H1 (cell line): ENCODE results near the gene SLC9C2. TPM values are rescaled to one million over a fixed set of nuclear protein-coding genes. Genes with fewer than 3 reads are reported as not detected.

Source experiments
- CHD1 ChIP-seq: IDR thresholded peaks from 2 replicates; pipeline ENCODE4 v1.6.1; 2012; ENCODE audit warnings: low read depth, low read length, improper control_type of control experiment
- NANOG ChIP-seq: IDR thresholded peaks from 2 replicates; pipeline ENCODE4 v1.6.1; 2011; ENCODE audit warnings: low read length, low read depth, mild to moderate bottlenecking, inconsistent platforms; ENCODE audit not compliant: insufficient read depth, poor library complexity, severe bottlenecking
- SRF ChIP-seq: IDR thresholded peaks from 2 replicates; pipeline ENCODE4 v1.6.1; 2011; ENCODE audit warnings: mild to moderate bottlenecking, low read depth, low read length, moderate library complexity
- TAF1 ChIP-seq: IDR thresholded peaks from 2 replicates; pipeline ENCODE4 v1.6.1; 2011; ENCODE audit warnings: mild to moderate bottlenecking, low read depth, low read length
- polyA plus RNA-seq, 7 experiments: library from polyadenylated mRNA; depleted of rRNA in 3 of 7; stranded (reverse) in 5 of 7; unstranded in 2 of 7; fragments of >200 nt in 5 of 7; fragments of 200-250 nt in 2 of 7; gene quantifications; 1 replicate in 5 of 7; 2 replicates in 1 of 7; 4 replicates in 1 of 7; pipeline versions ENCODE4 v1.2.1 to v1.2.3, GENCODE V29; 2011 to 2013; ENCODE audit warnings: missing spikeins in 2 of 7, mixed read lengths in 2 of 7
- total RNA-seq: library from RNA; stranded (reverse); fragmentation: NEBNext Ultra II Directional; extraction: Animal tissue kit (Norgen Biotek cat#: 25700); gene quantifications from 2 replicates; pipeline ENCODE4 v1.2.1, GENCODE V29; 2021

Gene SLC9C2
- total and polyA plus RNA-seq, 2 of the 8 experiments (the other 6 are each of a cell fraction or from before 2014, with no cell fraction given) = not detected

GRCh38 chr1:173505391-173505790, 97.5 kb downstream of the SLC9C2 start (continued):
- TF ChIP-seq TAF1 (no peak), NANOG (no peak), SRF (no peak), CHD1 (no peak)
- TF ChIP-seq, all 59 proteins: peak for 0
